HG02763 (cell line): Measurements from ENCODE around the gene CFAP77.

ENCODE experiments used
- ATAC-seq: cut with Tn5 transposase; IDR thresholded peaks from one replicate; pipeline ENCODE4 v1.9.1; 2021; ENCODE audit warnings: mild to moderate bottlenecking, moderate library complexity; ENCODE audit not compliant: unreplicated experiment

CFAP77 gene

GRCh38 chr9:132572921-132573320, 162.9 kb downstream of the CFAP77 start:
- ATAC-seq, result no peak

- ATAC-seq, result no peak
Observed at GRCh38 chr9:132575005-132575609, 165.1 kb downstream of the CFAP77 start.

GRCh38 chr9:132575811-132576210, 165.8 kb downstream of the CFAP77 start:
- ATAC-seq, result no peak

- ATAC-seq, result no peak
Observed at GRCh38 chr9:132577119-132577518, 167.1 kb downstream of the CFAP77 start.

GRCh38 chr9:132578367-132578932, 168.4 kb downstream of the CFAP77 start:
- ATAC-seq, result no peak

GRCh38 chr9:132579427-132579798, 169.4 kb downstream of the CFAP77 start:
- no peak for ATAC-seq

GRCh38 chr9:132582276-132582785, 172.3 kb downstream of the CFAP77 start, which contains the start of gene BARHL1:
TSS of gene BARHL1 (plus strand) at chr9:132582606. CDS start at chr9:132582798, 192 bp downstream.
- no peak for ATAC-seq

- no peak for ATAC-seq
Observed at GRCh38 chr9:132582786-132583583, 173.0 kb downstream of the CFAP77 start.

- ATAC-seq, result no peak
Observed at GRCh38 chr9:132583584-132584304, 173.7 kb downstream of the CFAP77 start.

- ATAC-seq, result no peak
Observed at GRCh38 chr9:132584601-132585560, 174.9 kb downstream of the CFAP77 start.

- ATAC-seq, result no peak
Observed at GRCh38 chr9:132585954-132586829, 176.2 kb downstream of the CFAP77 start.

- no peak for ATAC-seq
Observed at GRCh38 chr9:132586830-132587591, 177.0 kb downstream of the CFAP77 start.

GRCh38 chr9:132587592-132587955, 177.6 kb downstream of the CFAP77 start:
- no peak for ATAC-seq

GRCh38 chr9:132588098-132588497, 178.1 kb downstream of the CFAP77 start:
- ATAC-seq, result no peak

- ATAC-seq, result no peak
Observed at GRCh38 chr9:132588501-132589147, 178.6 kb downstream of the CFAP77 start.

GRCh38 chr9:132589148-132590036, 179.4 kb downstream of the CFAP77 start:
- ATAC-seq, result no peak

- ATAC-seq, result no peak
Observed at GRCh38 chr9:132590037-132590317, 180.0 kb downstream of the CFAP77 start.
